Measurements from ENCODE around the gene ZNF330.
"Not testable (repeated sequence)": the region's sequence is repeated elsewhere in the genome, so short reads cannot be mapped to it uniquely, and the experiment has no call there.

Gene ZNF330

GRCh38 chr4:141220691-141221659 is at the start of gene ZNF330:
Gene ZNF330 (plus strand): TSS chr4:141220895. CDS start chr4:141222372, 1,477 bp downstream.
- DNase-seq (ENCODE audit: low read depth in 2 of 2): peak; percentile 75 to 80

- no peak for DNase-seq (ENCODE audit: low read depth in 2 of 2)
Measured at GRCh38 chr4:141174457-141174856, 46.2 kb upstream of the ZNF330 start.

GRCh38 chr4:141177171-141177570 is 43.5 kb upstream of the ZNF330 start:
- no peak for DNase-seq (ENCODE audit: low read depth in 2 of 2)

GRCh38 chr4:141179474-141180373 is 41.0 kb upstream of the ZNF330 start:
- no peak for DNase-seq (ENCODE audit: low read depth in 2 of 2)

- DNase-seq (ENCODE audit: low read depth in 2 of 2): no peak
Measured at GRCh38 chr4:141180991-141181761, 39.5 kb upstream of the ZNF330 start.

GRCh38 chr4:141183491-141183890 is 37.2 kb upstream of the ZNF330 start:
- DNase-seq (ENCODE audit: low read depth in 2 of 2): not testable (repeated sequence)

GRCh38 chr4:141192564-141192963 is 28.1 kb upstream of the ZNF330 start:
- no peak for DNase-seq (ENCODE audit: low read depth in 2 of 2)

- no peak for DNase-seq (ENCODE audit: low read depth in 2 of 2)
Measured at GRCh38 chr4:141193516-141194034, 27.1 kb upstream of the ZNF330 start.

- no peak for DNase-seq (ENCODE audit: low read depth in 2 of 2)
Measured at GRCh38 chr4:141195095-141195707, 25.5 kb upstream of the ZNF330 start.

GRCh38 chr4:141196227-141196933 is 24.3 kb upstream of the ZNF330 start:
- DNase-seq (ENCODE audit: low read depth in 2 of 2): no peak

GRCh38 chr4:141207961-141208360 is 12.7 kb upstream of the ZNF330 start:
- DNase-seq (ENCODE audit: low read depth in 2 of 2): no peak

GRCh38 chr4:141210168-141210567 is 10.5 kb upstream of the ZNF330 start:
- DNase-seq (ENCODE audit: low read depth in 2 of 2): no peak

GRCh38 chr4:141213550-141213991 is 7.1 kb upstream of the ZNF330 start:
- no peak for DNase-seq (ENCODE audit: low read depth in 2 of 2)

- no peak for DNase-seq (ENCODE audit: low read depth in 2 of 2)
Measured at GRCh38 chr4:141215030-141215429, 5.7 kb upstream of the ZNF330 start.

- no peak for DNase-seq (ENCODE audit: low read depth in 2 of 2)
Measured at GRCh38 chr4:141216002-141216761, 4.5 kb upstream of the ZNF330 start.

- DNase-seq (ENCODE audit: low read depth in 2 of 2): no peak
Measured at GRCh38 chr4:141220271-141220670, 424 bp upstream of the ZNF330 start.

- DNase-seq (ENCODE audit: low read depth in 2 of 2): no peak
Measured at GRCh38 chr4:141223418-141223817, 2.7 kb downstream of the ZNF330 start.

GRCh38 chr4:141227280-141227679 is 6.6 kb downstream of the ZNF330 start:
- DNase-seq (ENCODE audit: low read depth in 2 of 2): not testable (repeated sequence)

- DNase-seq (ENCODE audit: low read depth in 2 of 2): no peak
Measured at GRCh38 chr4:141229408-141230101, 8.9 kb downstream of the ZNF330 start.

Measured in stimulated activated CD4-positive, alpha-beta T cell treated with anti-CD3 and anti-CD28 coated beads, Interleukin-15, amount 100 ng/mL, for 48 hours (primary cell).